ENCODE measurements around the gene PRDM4.
"Not testable (repeated sequence)": the region's sequence is repeated elsewhere in the genome, so short reads cannot be mapped to it uniquely, and the experiment has no call there.

DNA sequence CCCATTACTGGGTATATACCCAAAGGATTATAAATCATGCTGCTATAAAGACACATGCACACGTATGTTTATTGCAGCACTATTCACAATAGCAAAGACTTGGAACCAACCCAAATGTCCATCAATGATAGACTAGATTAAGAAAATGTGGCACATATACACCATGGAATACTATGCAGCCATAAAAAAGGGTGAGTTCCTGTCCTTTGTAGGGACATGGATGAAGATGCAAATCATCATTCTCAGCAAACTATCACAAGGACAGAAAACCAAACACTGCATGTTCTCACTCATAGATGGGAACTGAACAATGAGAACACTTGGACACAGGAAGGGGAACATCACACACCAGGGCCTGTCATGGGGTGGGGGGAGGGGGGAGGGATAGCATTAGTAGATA, 33.2 kb downstream of the PRDM4 start:
- TF ChIP-seq, protein P1, sequence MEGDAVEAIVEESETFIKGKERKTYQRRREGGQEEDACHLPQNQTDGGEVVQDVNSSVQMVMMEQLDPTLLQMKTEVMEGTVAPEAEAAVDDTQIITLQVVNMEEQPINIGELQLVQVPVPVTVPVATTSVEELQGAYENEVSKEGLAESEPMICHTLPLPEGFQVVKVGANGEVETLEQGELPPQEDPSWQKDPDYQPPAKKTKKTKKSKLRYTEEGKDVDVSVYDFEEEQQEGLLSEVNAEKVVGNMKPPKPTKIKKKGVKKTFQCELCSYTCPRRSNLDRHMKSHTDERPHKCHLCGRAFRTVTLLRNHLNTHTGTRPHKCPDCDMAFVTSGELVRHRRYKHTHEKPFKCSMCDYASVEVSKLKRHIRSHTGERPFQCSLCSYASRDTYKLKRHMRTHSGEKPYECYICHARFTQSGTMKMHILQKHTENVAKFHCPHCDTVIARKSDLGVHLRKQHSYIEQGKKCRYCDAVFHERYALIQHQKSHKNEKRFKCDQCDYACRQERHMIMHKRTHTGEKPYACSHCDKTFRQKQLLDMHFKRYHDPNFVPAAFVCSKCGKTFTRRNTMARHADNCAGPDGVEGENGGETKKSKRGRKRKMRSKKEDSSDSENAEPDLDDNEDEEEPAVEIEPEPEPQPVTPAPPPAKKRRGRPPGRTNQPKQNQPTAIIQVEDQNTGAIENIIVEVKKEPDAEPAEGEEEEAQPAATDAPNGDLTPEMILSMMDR (IDR thresholded peaks at IDR 0.05): not testable (repeated sequence)
- not testable (repeated sequence) for TF ChIP-seq POLR2AphosphoS5, POLR2A (IDR thresholded peaks at IDR 0.05)
